IMR-90 (cell line): ENCODE results near the gene CCZ1B. TPM values are rescaled to one million over a fixed set of nuclear protein-coding genes. Genes with fewer than 3 reads are reported as not detected.
"Not testable (repeated sequence)": the region's sequence is repeated elsewhere in the genome, so short reads cannot be mapped to it uniquely, and the experiment has no call there.

Source experiments
- ATAC-seq: fragments of 200-7000 bp; cut with Tn5 transposase; 2 replicates; pipeline ENCODE4 v1.9.1; 2020; ENCODE audit warnings: low read depth, mild to moderate bottlenecking, moderate library complexity
- BruUV-seq: library from RNA; stranded (reverse); fragments of 400-500 nt; replicated peaks from 2 replicates; lab custom pipeline; 2021; lab: Mats Ljungman, UMichigan
- CTCF ChIA-PET: fragments of 300-600 bp; formaldehyde crosslinking; extraction: SDS; loops from one replicate; lab custom pipeline; 2021; ENCODE audit warnings: antibody characterized with exemption; lab: Yijun Ruan, JAX
- POLR2A ChIA-PET: fragments of 300-600 bp; sonication (Branson Sonifier 250); formaldehyde crosslinking; loops from one replicate; lab custom pipeline; 2022; ENCODE audit warnings: antibody characterized with exemption; ENCODE audit not compliant: unreplicated experiment; lab: Charles Lee
- DNase-seq: peaks from one replicate; pipeline ENCODE4 v3.0.0; 2013
- H2AFZ ChIP-seq: replicated peaks from 2 replicates; pipeline ENCODE3; 2013; ENCODE audit warnings: low read length, mild to moderate bottlenecking; ENCODE audit not compliant: poor library complexity
- H2AK5ac ChIP-seq: 2 replicates; pipeline ENCODE4 v1.6.1; 2013; ENCODE audit warnings: low read depth, low read length, inconsistent platforms
- H2AK9ac ChIP-seq: replicated peaks from 2 replicates; pipeline ENCODE3; 2013; ENCODE audit warnings: mild to moderate bottlenecking, low read depth, low read length, moderate library complexity; ENCODE audit not compliant: poor library complexity
- H2BK120ac ChIP-seq: 2 replicates; pipeline ENCODE4 v1.6.1; 2013; ENCODE audit warnings: low read depth, low read length, inconsistent platforms
- H2BK15ac ChIP-seq: 3 replicates; pipeline ENCODE4 v1.6.1; 2013; ENCODE audit warnings: low read depth, low read length, inconsistent platforms
- H2BK20ac ChIP-seq: 2 replicates; pipeline ENCODE4 v1.6.1; 2013; ENCODE audit warnings: low read depth, mild to moderate bottlenecking, inconsistent platforms, low read length, moderate library complexity
- H2BK5ac ChIP-seq: 2 replicates; pipeline ENCODE4 v1.6.1; 2013; ENCODE audit warnings: mild to moderate bottlenecking, low read depth, low read length, inconsistent platforms; ENCODE audit not compliant: poor library complexity, severe bottlenecking
- H3K14ac ChIP-seq: replicated peaks from 2 replicates; pipeline ENCODE4 v1.6.1; 2013; ENCODE audit warnings: low read depth, low read length, inconsistent platforms
- H3K18ac ChIP-seq: 2 replicates; pipeline ENCODE4 v1.6.1; 2013; ENCODE audit warnings: low read depth, low read length, control low read depth
- H3K23ac ChIP-seq: 2 replicates; pipeline ENCODE4 v1.6.1; 2013; ENCODE audit warnings: low read depth, low read length, inconsistent platforms
- H3K27ac ChIP-seq: 2 replicates; pipeline ENCODE4 v1.5.1; 2013; ENCODE audit warnings: mild to moderate bottlenecking, control low read depth, low read length; ENCODE audit not compliant: insufficient read depth
- H3K27me3 ChIP-seq: 2 replicates; pipeline ENCODE4 v1.6.1; 2013; ENCODE audit warnings: low read length; ENCODE audit not compliant: control insufficient read depth, insufficient read depth
- H3K36me3 ChIP-seq: 2 replicates; pipeline ENCODE4 v1.6.1; 2013; ENCODE audit warnings: low read length, mixed read lengths; ENCODE audit not compliant: control insufficient read depth, insufficient read depth
- H3K4ac ChIP-seq: 2 replicates; pipeline ENCODE4 v1.6.1; 2013; ENCODE audit warnings: low read depth, low read length, inconsistent platforms
- H3K4me1 ChIP-seq: 2 replicates; pipeline ENCODE4 v1.6.1; 2013; ENCODE audit warnings: low read length, mixed read lengths; ENCODE audit not compliant: control insufficient read depth, insufficient read depth
- H3K4me2 ChIP-seq: 2 replicates; pipeline ENCODE4 v1.6.1; 2013; ENCODE audit warnings: low read depth, mild to moderate bottlenecking, control low read depth, low read length, moderate library complexity
- H3K4me3 ChIP-seq: 2 replicates; pipeline ENCODE4 v1.5.1; 2013; ENCODE audit warnings: low read depth, mild to moderate bottlenecking, control low read depth, low read length, moderate library complexity; ENCODE audit not compliant: insufficient read depth
- H3K56ac ChIP-seq: 2 replicates; pipeline ENCODE4 v1.6.1; 2013; ENCODE audit warnings: low read length, inconsistent platforms; ENCODE audit not compliant: insufficient read depth; ENCODE audit errors: extremely low read depth
- H3K79me1 ChIP-seq, 2 experiments: 2 replicates each; pipeline ENCODE4 v1.6.1; 2013; ENCODE audit warnings: low read length in 2 of 2, inconsistent platforms in 1 of 2, low read depth in 1 of 2
- H3K9ac ChIP-seq: 2 replicates; pipeline ENCODE4 v1.6.1; 2013; ENCODE audit warnings: low read depth, low read length, control low read depth
- H3K9me1 ChIP-seq: 2 replicates; pipeline ENCODE4 v1.6.1; 2013; ENCODE audit warnings: low read length, inconsistent platforms; ENCODE audit not compliant: insufficient read depth
- H3K9me3 ChIP-seq: 2 replicates; pipeline ENCODE4 v1.6.1; 2013; ENCODE audit warnings: low read length; ENCODE audit not compliant: control insufficient read depth, insufficient read depth
- H4K20me1 ChIP-seq: 2 replicates; pipeline ENCODE4 v1.6.1; 2013; ENCODE audit warnings: low read length, inconsistent platforms; ENCODE audit not compliant: insufficient read depth
- H4K5ac ChIP-seq: 2 replicates; pipeline ENCODE4 v1.6.1; 2013; ENCODE audit warnings: mild to moderate bottlenecking, low read depth, low read length, control low read depth
- H4K8ac ChIP-seq, 2 experiments: 2 replicates each; pipeline ENCODE4 v1.6.1; 2013; ENCODE audit warnings: low read depth in 2 of 2, low read length in 2 of 2, control low read depth in 1 of 2, inconsistent platforms in 1 of 2
- H4K91ac ChIP-seq: 2 replicates; pipeline ENCODE4 v1.6.1; 2013; ENCODE audit warnings: low read depth, low read length, inconsistent platforms; ENCODE audit not compliant: insufficient read depth
- WGBS, 2 experiments: methylation state at CpG; one replicate each; pipeline versions ENCODE4 v1.1.5 to v1.1.7; 2013; ENCODE audit warnings: missing lambda C conversion rate in 2 of 2; ENCODE audit not compliant: insufficient read length in 1 of 2; ENCODE audit errors: extremely low coverage in 2 of 2; 5-methylcytosine and 5-hydroxymethylcytosine counted together
- dilution Hi-C: fragments of 300-500 bp; cut with HindIII; formaldehyde crosslinking; loops from one replicate; pipeline ENCODE4 v1.14.3; 2018; ENCODE audit warnings: low sequenced_read_pairs; ENCODE audit not compliant: unreplicated experiment
- in situ Hi-C: fragments of 300-500 bp; cut with MboI; formaldehyde crosslinking; loops from 3 replicates; pipeline ENCODE4 v1.14.3; 2019; ENCODE audit warnings: low sequenced_read_pairs, inconsistent platforms, mixed read lengths
- intact Hi-C: fragments of 100-400 bp; cut with micrococcal nuclease; formaldehyde crosslinking; loops from 2 replicates; pipeline ENCODE4 v1.10.0; 2022
- polyA plus RNA-seq, 3 experiments: library from polyadenylated mRNA; depleted of rRNA; stranded (reverse); fragments of >200 nt; gene quantifications; 2 replicates each; pipeline ENCODE4 v1.2.3, GENCODE V29; 2012; ENCODE audit warnings: low replicate concordance in 1 of 3
- total RNA-seq: library from RNA; depleted of rRNA; stranded (reverse); fragments of >200 nt; gene quantifications from 2 replicates; pipeline ENCODE4 v1.2.3, GENCODE V29; 2012

Gene CCZ1B
- total and polyA plus RNA-seq, 2 of the 4 experiments (the other 2 are of a cell fraction), result 25.5 to 41.0 TPM

DNA sequence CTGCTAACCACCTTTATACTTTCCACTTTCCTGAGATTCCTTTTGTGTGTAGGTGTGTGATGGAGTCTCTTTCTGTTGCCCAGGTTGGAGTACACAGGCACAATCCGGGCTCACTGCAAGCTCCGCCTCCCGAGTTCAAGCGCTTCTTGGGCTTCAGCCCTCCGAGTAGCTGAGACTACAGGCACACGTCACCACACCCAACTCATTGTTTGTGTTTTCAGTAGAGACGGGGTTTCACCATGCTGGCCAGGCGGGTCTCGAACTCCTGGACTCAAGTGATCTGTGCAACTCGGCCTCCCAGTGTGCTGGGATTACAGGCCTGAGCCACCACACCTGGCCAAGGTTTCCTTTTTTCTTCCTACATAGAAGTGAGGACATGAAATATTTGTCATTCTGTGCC, 38.7 kb upstream of the CCZ1B start:
- no CpG with 5 or more reads among the region's 10 CpGs for WGBS, 2 experiments
- H3K14ac ChIP-seq, H4K8ac ChIP-seq, H3K23ac ChIP-seq, H3K79me1 ChIP-seq, H3K56ac ChIP-seq, H2BK15ac ChIP-seq, H4K20me1 ChIP-seq, intact Hi-C loops, CTCF ChIA-PET, H4K5ac ChIP-seq, H2AK9ac ChIP-seq, H2AFZ ChIP-seq, ATAC-seq, dilution Hi-C loops, H3K36me3 ChIP-seq, in situ Hi-C loops, H2AK5ac ChIP-seq, H2BK20ac ChIP-seq, H3K9me3 ChIP-seq, H2BK120ac ChIP-seq, DNase-seq, H3K18ac ChIP-seq, H2BK5ac ChIP-seq, H3K27ac ChIP-seq, H3K9me1 ChIP-seq, H3K4ac ChIP-seq, H3K4me3 ChIP-seq, H3K27me3 ChIP-seq, H3K4me2 ChIP-seq, POLR2A ChIA-PET, BruUV-seq, H3K9ac ChIP-seq, H3K4me1 ChIP-seq, H4K91ac ChIP-seq: not testable (repeated sequence)

DNA sequence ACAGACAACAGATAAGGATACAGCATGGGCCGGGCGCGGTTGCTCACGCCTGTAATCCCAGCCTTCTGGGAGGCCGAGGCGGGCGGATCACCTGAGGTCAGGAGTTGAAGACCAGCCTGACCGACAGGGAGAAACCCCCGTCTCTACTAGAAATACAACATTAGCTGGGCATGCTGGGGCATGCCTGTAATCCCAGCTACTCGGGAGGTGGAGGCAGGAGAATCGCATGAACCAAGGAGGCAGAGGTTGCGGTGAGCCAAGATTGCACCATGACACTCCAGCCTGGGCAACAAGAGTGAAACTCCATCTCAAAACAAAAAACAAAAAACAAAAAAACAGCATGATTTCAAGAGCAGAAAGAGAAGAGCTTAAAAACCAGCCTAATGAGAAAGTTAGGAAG, 38.1 kb upstream of the CCZ1B start:
- not testable (repeated sequence) for H2AK9ac ChIP-seq, H3K4ac ChIP-seq

More for the DNA sequence above, 38.1 kb upstream of the CCZ1B start:
- H3K4me2 ChIP-seq, H3K9ac ChIP-seq, H3K14ac ChIP-seq, H4K8ac ChIP-seq, H3K18ac ChIP-seq, CTCF ChIA-PET, H3K79me1 ChIP-seq, BruUV-seq, H2BK15ac ChIP-seq, H2BK120ac ChIP-seq, H2BK5ac ChIP-seq, H3K36me3 ChIP-seq, H3K56ac ChIP-seq, H3K27me3 ChIP-seq, ATAC-seq, H3K4me1 ChIP-seq, H3K27ac ChIP-seq, H2BK20ac ChIP-seq, POLR2A ChIA-PET, H3K23ac ChIP-seq, H2AK5ac ChIP-seq, H3K9me3 ChIP-seq, dilution Hi-C loops, H4K5ac ChIP-seq, H2AFZ ChIP-seq, in situ Hi-C loops, H3K4me3 ChIP-seq, H4K20me1 ChIP-seq, DNase-seq, H4K91ac ChIP-seq, intact Hi-C loops, H3K9me1 ChIP-seq: not testable (repeated sequence)
- WGBS, 2 experiments, result no CpG with 5 or more reads among the region's 12 CpGs
